HL-60 (cell line): ENCODE results near the gene TPM2.

Source experiments
- DNase-seq, 2 experiments: peaks; one replicate each; pipeline ENCODE4 v3.0.0-alpha.2; 2010 to 2020; ENCODE audit warnings: low read depth in 1 of 2, low spot score in 1 of 2
- H3K27ac ChIP-seq: fragments of 250-450 bp; sonication (Bioruptor Pico); replicated peaks from 2 replicates; pipeline ENCODE4 v1.5.1; 2020; ENCODE audit warnings: mild to moderate bottlenecking, moderate library complexity
- H3K27me3 ChIP-seq: fragments of 250-450 bp; sonication (Bioruptor Pico); 2 replicates; pipeline ENCODE4 v1.5.1; 2021; ENCODE audit warnings: mild to moderate bottlenecking, moderate library complexity; ENCODE audit not compliant: insufficient read depth, poor library complexity, severe bottlenecking
- H3K4me3 ChIP-seq: replicated peaks from 2 replicates; pipeline ENCODE4 v1.5.1; 2011; ENCODE audit warnings: mild to moderate bottlenecking, control low read depth, low read length; ENCODE audit not compliant: insufficient read depth
- GABPA ChIP-seq: IDR thresholded peaks from 2 replicates; pipeline ENCODE4 v1.6.1; 2012; ENCODE audit warnings: low read depth
- POLR2AphosphoS5 ChIP-seq: IDR thresholded peaks from 2 replicates; pipeline ENCODE4 v1.6.1; 2012; ENCODE audit warnings: low read depth
- SPI1 ChIP-seq: IDR thresholded peaks from 2 replicates; pipeline ENCODE4 v1.6.1; 2012; ENCODE audit warnings: low read depth, mild to moderate bottlenecking, borderline replicate concordance
- TF ChIP-seq, protein P1 (sequence below): IDR thresholded peaks from 2 replicates; pipeline ENCODE4 v1.6.1; 2012; ENCODE audit warnings: low read depth; ENCODE audit not compliant: insufficient replicate concordance
- TF ChIP-seq, protein P2 (sequence below): IDR thresholded peaks from one replicate; pipeline ENCODE4 v1.5.1; 2011; ENCODE audit warnings: low read length, control low read depth, inconsistent platforms; ENCODE audit not compliant: insufficient read depth

Gene TPM2

GRCh38 chr9:35725362-35725761 is 35.6 kb upstream of the TPM2 start:
- Histone ChIP-seq H3K27ac (no peak overlapping the region), H3K4me3 (no peak overlapping the region), H3K27me3 (no peaks in the 10 kb centered on the region)
- DNase-seq, result no peak
- TF ChIP-seq, protein P1, sequence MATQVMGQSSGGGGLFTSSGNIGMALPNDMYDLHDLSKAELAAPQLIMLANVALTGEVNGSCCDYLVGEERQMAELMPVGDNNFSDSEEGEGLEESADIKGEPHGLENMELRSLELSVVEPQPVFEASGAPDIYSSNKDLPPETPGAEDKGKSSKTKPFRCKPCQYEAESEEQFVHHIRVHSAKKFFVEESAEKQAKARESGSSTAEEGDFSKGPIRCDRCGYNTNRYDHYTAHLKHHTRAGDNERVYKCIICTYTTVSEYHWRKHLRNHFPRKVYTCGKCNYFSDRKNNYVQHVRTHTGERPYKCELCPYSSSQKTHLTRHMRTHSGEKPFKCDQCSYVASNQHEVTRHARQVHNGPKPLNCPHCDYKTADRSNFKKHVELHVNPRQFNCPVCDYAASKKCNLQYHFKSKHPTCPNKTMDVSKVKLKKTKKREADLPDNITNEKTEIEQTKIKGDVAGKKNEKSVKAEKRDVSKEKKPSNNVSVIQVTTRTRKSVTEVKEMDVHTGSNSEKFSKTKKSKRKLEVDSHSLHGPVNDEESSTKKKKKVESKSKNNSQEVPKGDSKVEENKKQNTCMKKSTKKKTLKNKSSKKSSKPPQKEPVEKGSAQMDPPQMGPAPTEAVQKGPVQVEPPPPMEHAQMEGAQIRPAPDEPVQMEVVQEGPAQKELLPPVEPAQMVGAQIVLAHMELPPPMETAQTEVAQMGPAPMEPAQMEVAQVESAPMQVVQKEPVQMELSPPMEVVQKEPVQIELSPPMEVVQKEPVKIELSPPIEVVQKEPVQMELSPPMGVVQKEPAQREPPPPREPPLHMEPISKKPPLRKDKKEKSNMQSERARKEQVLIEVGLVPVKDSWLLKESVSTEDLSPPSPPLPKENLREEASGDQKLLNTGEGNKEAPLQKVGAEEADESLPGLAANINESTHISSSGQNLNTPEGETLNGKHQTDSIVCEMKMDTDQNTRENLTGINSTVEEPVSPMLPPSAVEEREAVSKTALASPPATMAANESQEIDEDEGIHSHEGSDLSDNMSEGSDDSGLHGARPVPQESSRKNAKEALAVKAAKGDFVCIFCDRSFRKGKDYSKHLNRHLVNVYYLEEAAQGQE, result no peak
- TF ChIP-seq, protein P2, sequence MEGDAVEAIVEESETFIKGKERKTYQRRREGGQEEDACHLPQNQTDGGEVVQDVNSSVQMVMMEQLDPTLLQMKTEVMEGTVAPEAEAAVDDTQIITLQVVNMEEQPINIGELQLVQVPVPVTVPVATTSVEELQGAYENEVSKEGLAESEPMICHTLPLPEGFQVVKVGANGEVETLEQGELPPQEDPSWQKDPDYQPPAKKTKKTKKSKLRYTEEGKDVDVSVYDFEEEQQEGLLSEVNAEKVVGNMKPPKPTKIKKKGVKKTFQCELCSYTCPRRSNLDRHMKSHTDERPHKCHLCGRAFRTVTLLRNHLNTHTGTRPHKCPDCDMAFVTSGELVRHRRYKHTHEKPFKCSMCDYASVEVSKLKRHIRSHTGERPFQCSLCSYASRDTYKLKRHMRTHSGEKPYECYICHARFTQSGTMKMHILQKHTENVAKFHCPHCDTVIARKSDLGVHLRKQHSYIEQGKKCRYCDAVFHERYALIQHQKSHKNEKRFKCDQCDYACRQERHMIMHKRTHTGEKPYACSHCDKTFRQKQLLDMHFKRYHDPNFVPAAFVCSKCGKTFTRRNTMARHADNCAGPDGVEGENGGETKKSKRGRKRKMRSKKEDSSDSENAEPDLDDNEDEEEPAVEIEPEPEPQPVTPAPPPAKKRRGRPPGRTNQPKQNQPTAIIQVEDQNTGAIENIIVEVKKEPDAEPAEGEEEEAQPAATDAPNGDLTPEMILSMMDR, result no peak
- no peak for TF ChIP-seq GABPA
- no peak for TF ChIP-seq SPI1
- TF ChIP-seq POLR2AphosphoS5, result no peak

GRCh38 chr9:35723908-35724307 is 34.2 kb upstream of the TPM2 start:
- H3K4me3 ChIP-seq, result no peak overlapping the region
- DNase-seq, result no peak
- no peak overlapping the region for H3K27ac ChIP-seq
- TF ChIP-seq, protein P1, result no peak
- no peak for TF ChIP-seq GABPA
- H3K27me3 ChIP-seq, result no peaks in the 10 kb centered on the region

- TF ChIP-seq, protein P1, result no peak
- no peak for TF ChIP-seq POLR2AphosphoS5
- DNase-seq, result no peak
- Histone ChIP-seq H3K4me3 (no peak overlapping the region), H3K27ac (no peak overlapping the region), H3K27me3 (no peaks in the 10 kb centered on the region)
Observed at GRCh38 chr9:35723426-35723825, 33.7 kb upstream of the TPM2 start.

DNA sequence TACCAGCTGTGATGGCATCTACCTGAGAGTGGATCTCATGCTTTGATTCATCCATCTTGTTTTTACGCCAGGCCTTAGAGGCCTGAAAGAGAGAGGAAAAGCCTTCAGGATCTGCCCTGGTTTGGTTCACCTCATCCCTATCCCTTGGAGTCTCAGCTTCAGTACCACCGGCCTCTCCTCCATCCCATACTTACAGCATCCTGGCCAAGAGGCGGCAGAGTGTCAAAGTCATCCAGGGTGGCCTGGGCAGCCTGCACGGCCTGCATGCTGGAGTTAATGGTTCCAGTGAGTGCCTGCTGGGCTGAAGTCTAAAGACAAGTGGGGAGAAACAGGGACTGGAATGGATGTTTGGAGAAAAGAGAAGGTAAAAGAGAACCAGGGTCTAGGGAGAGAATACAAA is 29.8 kb upstream of the TPM2 start:
- Histone ChIP-seq H3K27me3 (no peaks in the 10 kb centered on the region), H3K4me3 (no peak overlapping the region), H3K27ac (no peak overlapping the region)
- TF ChIP-seq GABPA, result no peak
- TF ChIP-seq, protein P1, result no peak
- TF ChIP-seq, protein P2, result no peak
- TF ChIP-seq POLR2AphosphoS5, result no peak
- TF ChIP-seq SPI1, result no peak
- no peak for DNase-seq
